Glomerular visceral epithelial cell (primary cell): ENCODE measurements around the gene SLC39A11.
A peak's percentile ranks its signal among the peaks of the same experiment; 100 is the strongest.
"Not testable (repeated sequence)": the region's sequence is repeated elsewhere in the genome, so short reads cannot be mapped to it uniquely, and the experiment has no call there.

Experiments used
- DNase-seq: peaks from one replicate; pipeline ENCODE4 v3.0.0-alpha.2; 2016; ENCODE audit errors: extremely low spot score

The SLC39A11 gene

GRCh38 chr17:73092523-73093135 lies at the start of gene SLC39A11:
Gene SLC39A11, minus strand, starts transcription at chr17:73092688. Its CDS starts 3,924 bp downstream, at chr17:73088764.
- DNase-seq = peak; percentile 93

DNA sequence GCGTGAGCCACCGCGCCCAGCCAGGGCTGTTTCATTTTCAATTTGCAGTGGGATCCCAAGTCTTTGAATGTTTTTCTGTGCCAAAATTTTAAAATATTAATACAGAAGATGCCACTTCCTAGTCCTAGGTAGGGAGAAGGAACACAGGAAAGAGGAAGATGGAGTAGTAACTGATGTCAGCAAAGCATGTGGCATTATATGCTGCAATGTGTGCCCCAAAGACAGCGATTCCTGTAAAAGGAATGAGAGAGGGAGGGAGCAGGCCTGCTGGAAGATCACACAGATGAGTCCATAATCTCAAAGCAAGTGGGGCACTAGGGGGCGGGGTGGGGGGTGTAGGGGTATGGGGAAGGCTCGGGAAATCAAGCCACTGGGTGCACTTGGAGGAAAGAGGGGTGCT lies 48.9 kb upstream of the SLC39A11 start:
- no peak for DNase-seq

DNA sequence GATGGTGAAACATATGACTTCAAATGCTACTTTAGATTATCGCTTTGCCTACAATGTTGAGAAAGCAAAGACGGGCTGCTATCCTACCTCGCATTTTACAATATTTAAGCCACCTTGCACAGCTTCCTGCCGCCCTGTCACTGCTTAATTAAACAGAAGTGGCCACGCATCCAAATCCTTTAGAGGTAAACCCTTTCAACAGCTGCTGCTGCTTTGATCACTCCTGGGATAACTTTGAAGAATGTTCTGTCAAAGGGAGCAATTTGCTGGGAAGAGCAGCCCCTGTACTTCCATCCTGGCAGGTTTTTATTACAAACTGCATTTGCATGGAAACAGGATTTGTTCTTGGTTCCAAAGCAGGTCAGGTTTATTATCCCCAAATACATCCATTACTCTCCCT lies 48.1 kb upstream of the SLC39A11 start:
- DNase-seq = no peak

DNA sequence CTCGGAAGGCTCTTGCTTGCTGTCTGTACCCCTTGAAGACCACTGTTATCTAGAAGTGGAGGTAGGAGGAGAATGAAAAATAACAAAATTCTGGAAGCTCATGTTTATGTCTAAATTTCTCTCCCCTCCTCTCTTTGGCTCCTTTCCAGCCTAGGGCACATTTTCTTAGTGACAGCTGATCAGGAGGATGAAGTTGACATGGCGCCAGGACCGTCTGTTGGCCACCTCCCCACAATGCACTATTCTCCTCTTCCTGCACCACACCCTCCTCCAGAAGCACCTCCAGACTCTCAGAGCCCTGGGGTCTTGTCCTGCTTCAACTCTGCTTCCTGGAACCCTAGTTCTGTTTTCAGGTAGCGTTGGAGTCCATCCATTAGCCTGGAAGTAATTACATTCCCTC lies 46.8 kb upstream of the SLC39A11 start:
- no peak for DNase-seq

DNA sequence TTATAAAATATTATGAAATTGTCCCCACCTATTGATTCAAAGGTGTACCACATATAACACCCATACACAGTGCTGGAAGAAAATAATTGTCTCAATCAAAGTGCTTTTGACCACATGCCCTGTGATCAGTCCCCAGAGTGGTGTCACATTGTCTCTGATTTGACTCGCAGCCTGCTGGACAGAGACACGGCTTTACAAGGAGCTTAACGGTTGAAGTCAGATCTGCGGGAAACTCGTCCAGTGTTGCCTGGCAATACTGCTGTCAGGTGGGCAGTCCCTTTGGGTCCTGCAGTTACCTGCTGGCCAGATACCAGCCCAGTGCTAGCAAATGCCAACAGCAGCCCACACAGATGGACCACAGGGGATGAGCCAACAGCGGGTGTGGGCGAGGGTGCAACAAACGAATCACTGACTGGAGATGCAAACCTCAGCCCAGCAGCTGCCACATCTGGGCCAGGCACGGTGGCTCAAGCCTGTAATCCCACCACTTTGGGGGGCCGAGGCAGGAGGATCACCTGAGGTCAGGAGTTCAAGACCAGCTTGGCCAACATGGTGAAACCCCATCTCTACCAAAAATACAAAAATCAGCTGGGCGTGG lies 46.2 kb upstream of the SLC39A11 start:
- no peak for DNase-seq

- DNase-seq = no peak
Measured at GRCh38 chr17:73137376-73137775, 44.9 kb upstream of the SLC39A11 start.

DNA sequence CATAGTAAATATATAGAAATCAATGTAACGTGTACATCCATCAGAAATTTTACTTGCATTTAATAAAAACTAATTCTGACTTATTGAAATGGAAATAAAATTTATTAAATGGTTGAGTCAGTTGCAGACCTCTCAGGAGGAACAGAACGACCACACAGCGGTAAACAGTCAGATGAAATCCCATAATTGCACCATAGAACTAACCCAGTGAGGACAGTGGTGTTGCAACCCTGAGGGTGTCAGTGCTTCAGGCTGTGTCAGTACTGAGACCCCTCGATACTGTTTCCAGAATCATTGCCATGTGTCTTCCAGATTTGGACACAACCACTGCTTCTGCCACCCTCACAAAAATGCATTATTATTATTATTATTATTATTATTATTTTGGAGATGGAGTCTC lies 43.3 kb upstream of the SLC39A11 start:
- DNase-seq = no peak

GRCh38 chr17:73133911-73134649 lies 41.6 kb upstream of the SLC39A11 start:
- DNase-seq = no peak

GRCh38 chr17:73132085-73132492 lies 39.6 kb upstream of the SLC39A11 start:
- DNase-seq = no peak

DNA sequence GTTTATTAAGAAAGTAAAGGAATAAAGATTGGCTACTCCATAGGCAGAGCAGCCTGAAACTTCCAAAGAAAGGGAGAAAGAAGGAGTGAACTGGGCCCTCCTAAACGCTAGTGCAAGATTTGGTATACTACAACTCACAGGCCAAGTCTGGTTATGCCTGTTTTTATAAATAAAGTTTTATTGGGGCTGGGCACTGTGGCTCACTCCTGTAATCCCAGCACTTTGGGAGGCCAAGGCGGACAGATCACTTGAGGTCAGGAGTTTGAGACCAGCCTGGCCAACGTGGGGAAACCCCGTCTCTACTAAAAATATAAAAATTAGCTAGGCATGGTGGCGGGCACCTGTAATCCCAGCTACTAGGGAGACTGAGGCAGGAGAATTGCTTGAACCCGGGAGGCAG lies 39.0 kb upstream of the SLC39A11 start:
- not testable (repeated sequence) for DNase-seq

DNA sequence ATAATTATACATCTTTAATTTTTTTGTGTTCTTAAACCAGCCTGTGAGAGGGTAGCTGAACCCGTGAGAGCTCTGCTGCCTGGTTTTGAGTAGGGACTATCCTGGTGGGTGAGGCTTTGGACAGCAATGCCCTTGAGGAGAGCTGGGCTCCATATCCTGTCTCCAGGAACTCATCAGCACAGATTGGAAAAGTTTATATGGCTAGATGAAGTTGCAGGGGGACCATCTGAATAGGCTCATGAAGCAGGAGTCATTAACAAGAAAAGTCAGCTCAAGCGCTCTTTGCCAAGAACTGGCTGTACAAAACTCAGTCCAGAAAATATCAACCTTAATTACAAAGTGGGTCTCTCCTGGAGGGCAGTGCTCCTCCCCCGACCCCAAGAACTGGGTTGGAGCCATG lies 38.5 kb upstream of the SLC39A11 start:
- DNase-seq = no peak

DNA sequence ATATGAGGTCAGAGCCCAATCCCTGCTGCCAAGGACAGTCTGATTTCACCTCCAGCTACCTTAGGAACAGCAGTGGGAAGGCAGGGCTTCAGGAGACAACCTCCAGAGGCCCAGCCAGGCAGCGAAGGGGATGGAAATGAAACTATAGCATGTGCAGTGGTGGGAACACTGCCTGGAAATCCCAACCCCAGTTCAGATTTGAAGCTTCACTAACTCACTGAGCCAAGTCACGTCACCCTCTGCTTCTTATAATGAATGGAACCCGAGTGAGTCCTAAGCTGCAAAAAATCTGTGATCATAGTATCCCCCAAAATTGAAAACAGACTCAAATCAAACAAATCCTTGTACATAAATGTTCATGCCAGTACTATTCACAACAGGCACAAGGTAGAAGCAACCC lies 36.0 kb upstream of the SLC39A11 start:
- no peak for DNase-seq

GRCh38 chr17:73126716-73127473 lies 34.4 kb upstream of the SLC39A11 start:
- DNase-seq = no peak

- DNase-seq = no peak
Measured at GRCh38 chr17:73123606-73124320, 31.3 kb upstream of the SLC39A11 start.

- no peak for DNase-seq
Measured at GRCh38 chr17:73122953-73123605, 30.6 kb upstream of the SLC39A11 start.

DNA sequence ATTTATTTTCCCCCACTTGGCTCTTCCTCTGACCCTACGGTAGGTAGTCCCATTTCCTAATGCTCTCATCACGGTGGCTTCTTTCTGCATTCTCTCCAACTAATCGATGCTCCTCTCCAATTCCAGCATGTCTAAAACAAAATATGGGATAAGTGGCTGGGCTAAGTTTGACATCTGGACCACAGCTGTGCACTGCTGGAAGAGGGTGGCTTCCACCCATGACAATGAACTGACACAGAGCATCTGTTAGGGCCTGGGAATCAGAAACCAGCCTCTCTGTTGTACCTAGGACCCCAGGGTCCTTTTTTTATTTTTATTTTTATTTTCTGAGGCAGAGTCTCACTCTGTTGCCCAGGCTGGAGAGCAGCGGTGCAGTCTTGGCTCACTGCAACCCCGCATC lies 29.0 kb upstream of the SLC39A11 start:
- no peak for DNase-seq

DNA sequence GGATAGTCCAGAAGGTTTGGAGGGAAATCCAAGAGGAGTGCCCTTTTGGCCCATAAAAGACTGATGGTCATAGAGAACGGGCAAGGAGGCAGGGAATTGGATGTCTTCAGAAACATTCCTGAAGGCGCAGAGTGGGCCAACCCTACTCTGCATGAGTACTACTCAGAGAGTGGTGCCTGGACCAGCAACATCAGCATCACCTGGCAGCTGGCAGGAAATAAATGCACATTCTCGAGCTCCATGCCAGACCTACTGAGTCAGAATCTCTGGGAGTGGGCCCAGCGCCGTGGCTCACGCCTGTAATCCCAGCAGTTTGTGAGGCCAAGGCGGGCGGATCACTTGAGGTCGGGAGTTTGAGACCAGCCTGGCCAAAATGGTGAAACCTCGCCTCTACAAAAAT lies 27.1 kb upstream of the SLC39A11 start:
- DNase-seq = no peak

DNA sequence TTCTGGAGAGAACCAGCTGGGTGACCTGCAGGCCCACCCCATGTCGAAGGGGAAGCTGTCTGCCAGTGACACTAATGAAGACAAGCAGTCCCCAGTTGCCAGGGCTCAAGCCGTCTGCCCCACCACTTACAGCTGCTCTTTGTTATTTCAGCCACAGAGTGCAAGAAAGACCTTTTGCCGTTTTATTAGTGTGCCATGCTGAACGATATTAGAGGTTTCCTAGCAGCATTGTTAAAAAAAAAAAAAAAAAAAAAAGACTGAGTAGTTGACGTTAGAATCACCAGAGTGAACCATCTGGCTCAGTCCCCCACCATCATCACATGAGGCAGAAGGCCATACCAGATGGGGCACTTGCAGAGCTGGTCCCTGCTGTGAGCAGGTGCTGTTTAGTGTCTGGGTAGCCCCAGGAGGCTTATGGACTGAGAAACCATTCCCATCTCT lies 26.5 kb upstream of the SLC39A11 start:
- DNase-seq = no peak

GRCh38 chr17:73118139-73118538 lies 25.7 kb upstream of the SLC39A11 start:
- no peak for DNase-seq

DNA sequence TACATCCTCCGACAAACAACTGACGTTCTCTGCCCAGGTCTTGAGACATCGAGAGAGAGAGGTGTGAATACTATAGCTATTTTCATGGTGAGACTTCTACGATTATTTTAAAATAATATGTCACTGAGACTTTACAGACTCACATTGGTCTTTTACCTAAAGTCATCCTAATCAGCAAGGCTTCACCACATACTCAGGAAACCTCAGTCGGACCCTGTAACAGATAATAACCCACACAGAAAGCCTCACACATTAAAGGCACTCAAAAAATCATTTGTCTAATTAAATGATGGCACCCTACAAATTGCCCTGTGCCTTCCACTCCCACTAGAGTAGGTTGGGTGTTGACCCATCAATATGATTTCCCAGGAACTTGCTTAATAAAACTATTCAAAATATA lies 19.8 kb upstream of the SLC39A11 start:
- no peak for DNase-seq

- no peak for DNase-seq
Measured at GRCh38 chr17:73111386-73111785, 18.9 kb upstream of the SLC39A11 start.
